AG04450 (cell line): Measurements from ENCODE around the gene BLACAT1. TPM values are rescaled to one million over a fixed set of nuclear protein-coding genes. Genes with fewer than 3 reads are reported as not detected.

ENCODE experiments used
- CTCF ChIA-PET: fragments of 300-600, 350-600 bp; formaldehyde crosslinking; extraction: SDS; loops from one replicate; lab custom pipeline; 2022; ENCODE audit warnings: antibody characterized with exemption, inconsistent platforms; lab: Charles Lee
- POLR2A ChIA-PET: fragments of 350-600 bp; formaldehyde crosslinking; extraction: SDS; loops from one replicate; lab custom pipeline; 2021; ENCODE audit warnings: antibody characterized with exemption, inconsistent platforms; lab: Yijun Ruan, JAX
- DNase-seq: peaks from one replicate; pipeline ENCODE4 v3.0.0-alpha.2; 2011; ENCODE audit warnings: low read depth, low spot score
- H3K27ac ChIP-seq: one replicate; pipeline ENCODE4 v1.5.1; 2012; ENCODE audit warnings: low read depth, low read length, control low read depth
- H3K27me3 ChIP-seq: one replicate; pipeline ENCODE4 v1.6.0; 2012; ENCODE audit warnings: low read length; ENCODE audit not compliant: control insufficient read depth, insufficient read depth
- H3K4me3 ChIP-seq: 2 replicates; pipeline ENCODE4 v1.5.1; 2011; ENCODE audit warnings: mild to moderate bottlenecking, low read depth, low read length, control low read depth
- H3K9me3 ChIP-seq: 2 replicates; pipeline ENCODE4 v1.5.1; 2012; ENCODE audit warnings: low read length; ENCODE audit not compliant: control insufficient read depth, insufficient read depth
- polyA plus RNA-seq: library from polyadenylated mRNA; depleted of rRNA; stranded (reverse); fragments of >200 nt; gene quantifications from 2 replicates; pipeline ENCODE4 v1.2.3, GENCODE V29; 2011
- TF ChIP-seq, protein P1 (sequence below): IDR thresholded peaks from 2 replicates; pipeline ENCODE4 v1.5.1; 2011; ENCODE audit warnings: low read depth, low read length, control low read depth, inconsistent platforms

The BLACAT1 gene
- polyA plus RNA-seq, 1 experiment, result 0.06 TPM

DNA sequence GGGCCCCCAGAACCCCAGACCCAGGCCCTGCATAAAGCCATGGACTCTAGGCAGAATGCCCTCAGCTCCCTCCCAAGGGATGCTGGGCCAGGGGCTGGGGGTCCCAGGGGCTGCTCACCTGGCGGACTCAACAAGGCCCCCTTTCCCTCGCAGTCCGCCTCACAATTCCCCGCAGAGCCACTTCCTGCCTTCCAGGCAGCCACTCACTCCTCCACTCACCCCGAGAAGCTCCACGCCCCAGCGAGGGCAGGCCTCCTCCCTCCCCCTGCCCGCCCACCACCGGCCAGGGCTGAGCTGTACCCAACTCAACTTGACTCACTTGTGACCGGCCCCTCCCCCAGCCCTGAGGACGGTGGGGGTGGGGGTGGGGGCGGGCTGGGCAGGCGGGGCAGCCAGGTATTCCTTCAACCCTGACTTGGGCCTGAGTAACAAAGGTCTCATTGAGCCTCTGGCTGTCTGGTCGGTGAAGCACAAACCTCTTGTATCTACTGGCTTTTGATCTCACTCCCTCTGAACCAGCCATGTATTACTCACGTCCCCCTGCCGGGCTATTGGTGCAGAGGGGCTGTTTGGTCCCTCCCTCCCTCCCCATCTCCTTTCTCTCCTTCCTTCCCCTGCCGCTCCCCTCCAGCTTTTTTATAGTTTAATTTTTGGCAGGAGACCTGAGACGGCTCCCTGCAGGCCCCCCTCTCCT, 5.9 kb downstream of the BLACAT1 start:
- ChIA-PET POLR2A (no interaction called here), CTCF (interaction anchor here (0.6 to 2.6 kb wide), 7 partner anchors 9 to 177 kb away, joined by 3 to 8 read pairs (median 4); no protein-coding TSS in a partner anchor)
- Histone ChIP-seq H3K27ac (no peak overlapping the region), H3K27me3 (peaks cover 43% of the 10 kb centered on the region), H3K9me3 (no peaks in the 10 kb centered on the region), H3K4me3 (peak overlapping the region; percentile 44)
- TF ChIP-seq, protein P1, sequence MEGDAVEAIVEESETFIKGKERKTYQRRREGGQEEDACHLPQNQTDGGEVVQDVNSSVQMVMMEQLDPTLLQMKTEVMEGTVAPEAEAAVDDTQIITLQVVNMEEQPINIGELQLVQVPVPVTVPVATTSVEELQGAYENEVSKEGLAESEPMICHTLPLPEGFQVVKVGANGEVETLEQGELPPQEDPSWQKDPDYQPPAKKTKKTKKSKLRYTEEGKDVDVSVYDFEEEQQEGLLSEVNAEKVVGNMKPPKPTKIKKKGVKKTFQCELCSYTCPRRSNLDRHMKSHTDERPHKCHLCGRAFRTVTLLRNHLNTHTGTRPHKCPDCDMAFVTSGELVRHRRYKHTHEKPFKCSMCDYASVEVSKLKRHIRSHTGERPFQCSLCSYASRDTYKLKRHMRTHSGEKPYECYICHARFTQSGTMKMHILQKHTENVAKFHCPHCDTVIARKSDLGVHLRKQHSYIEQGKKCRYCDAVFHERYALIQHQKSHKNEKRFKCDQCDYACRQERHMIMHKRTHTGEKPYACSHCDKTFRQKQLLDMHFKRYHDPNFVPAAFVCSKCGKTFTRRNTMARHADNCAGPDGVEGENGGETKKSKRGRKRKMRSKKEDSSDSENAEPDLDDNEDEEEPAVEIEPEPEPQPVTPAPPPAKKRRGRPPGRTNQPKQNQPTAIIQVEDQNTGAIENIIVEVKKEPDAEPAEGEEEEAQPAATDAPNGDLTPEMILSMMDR, result peak; percentile 9; the same call in 1 of the 2 replicates
- no peak for DNase-seq

DNA sequence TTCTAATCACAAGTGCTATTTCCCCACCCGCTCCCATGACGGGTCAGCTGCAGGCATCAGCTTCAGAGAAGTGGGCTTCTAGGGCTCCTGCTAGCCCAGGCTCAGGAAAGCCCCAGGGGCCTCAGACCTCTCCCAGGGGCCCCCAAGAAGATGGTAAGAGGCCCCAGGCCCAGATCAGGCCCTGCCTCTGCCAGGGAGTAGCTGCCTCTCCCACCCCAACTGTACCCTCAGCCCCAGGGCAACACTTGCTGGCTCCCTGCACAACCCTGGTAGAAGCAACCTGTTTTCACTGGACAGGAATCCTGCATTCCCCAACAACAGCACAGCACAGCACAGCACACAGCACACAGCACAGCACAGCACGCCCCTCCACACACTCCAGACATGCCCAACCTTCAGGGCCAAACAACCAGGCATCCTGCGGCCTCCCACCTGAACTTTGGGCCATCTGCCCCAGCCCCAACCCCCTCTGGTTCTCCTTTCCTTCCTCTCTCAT, 6.5 kb downstream of the BLACAT1 start:
- H3K9me3 ChIP-seq, result no peaks in the 10 kb centered on the region
- no peak for DNase-seq
- TF ChIP-seq, protein P1, result no peak
- ChIA-PET CTCF (interaction anchor here (0.6 to 2.6 kb wide), 7 partner anchors 8 to 176 kb away, joined by 3 to 8 read pairs (median 4); no protein-coding TSS in a partner anchor), POLR2A (no interaction called here)
- H3K4me3 ChIP-seq, result peak overlapping the region; percentile 44
- no peak overlapping the region for H3K27ac ChIP-seq
- H3K27me3 ChIP-seq, result peaks cover 38% of the 10 kb centered on the region

DNA sequence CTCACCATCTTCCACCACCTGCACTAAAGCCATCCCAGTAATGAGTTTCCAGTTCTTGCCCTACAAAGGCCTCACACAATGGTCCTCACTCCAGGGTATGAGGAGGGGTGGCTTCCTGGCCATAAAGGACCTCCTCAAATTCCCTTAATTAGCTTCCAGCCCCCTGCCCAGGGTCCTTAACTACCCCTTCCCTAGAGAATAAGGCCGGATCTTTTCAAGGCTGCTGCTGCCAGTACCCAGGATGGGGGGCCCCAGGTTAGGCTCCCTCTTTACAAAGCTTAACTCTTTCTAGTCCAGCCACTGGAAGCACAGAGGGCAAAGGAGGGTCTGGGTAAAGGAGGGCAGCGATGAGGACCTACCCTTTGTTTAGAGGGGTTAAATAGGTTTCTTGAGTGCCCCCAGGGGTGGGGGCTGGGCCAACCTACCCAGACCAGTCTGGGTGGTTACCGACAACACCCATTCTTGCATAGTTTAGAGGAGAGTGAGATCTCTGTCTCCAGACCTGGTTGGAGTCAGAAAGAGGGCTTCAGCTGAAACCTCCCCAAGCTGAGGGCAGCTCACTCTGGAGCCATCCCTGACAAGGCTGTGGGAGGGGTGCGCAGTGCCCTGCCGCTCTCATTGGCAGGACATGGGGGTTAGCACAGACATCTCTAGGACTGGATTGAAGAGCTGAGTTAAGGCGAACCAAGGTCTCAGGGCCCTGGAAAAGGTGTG, 7.1 kb downstream of the BLACAT1 start:
- Histone ChIP-seq H3K27ac (no peak overlapping the region), H3K27me3 (peaks cover 37% of the 10 kb centered on the region), H3K9me3 (no peaks in the 10 kb centered on the region), H3K4me3 (no peak overlapping the region)
- ChIA-PET POLR2A (no interaction called here), CTCF (interaction anchor here (0.7 to 2.6 kb wide), 5 partner anchors 12 to 176 kb away, joined by 3 to 8 read pairs (median 4); no protein-coding TSS in a partner anchor)
- TF ChIP-seq, protein P1, result no peak
- DNase-seq, result no peak

DNA sequence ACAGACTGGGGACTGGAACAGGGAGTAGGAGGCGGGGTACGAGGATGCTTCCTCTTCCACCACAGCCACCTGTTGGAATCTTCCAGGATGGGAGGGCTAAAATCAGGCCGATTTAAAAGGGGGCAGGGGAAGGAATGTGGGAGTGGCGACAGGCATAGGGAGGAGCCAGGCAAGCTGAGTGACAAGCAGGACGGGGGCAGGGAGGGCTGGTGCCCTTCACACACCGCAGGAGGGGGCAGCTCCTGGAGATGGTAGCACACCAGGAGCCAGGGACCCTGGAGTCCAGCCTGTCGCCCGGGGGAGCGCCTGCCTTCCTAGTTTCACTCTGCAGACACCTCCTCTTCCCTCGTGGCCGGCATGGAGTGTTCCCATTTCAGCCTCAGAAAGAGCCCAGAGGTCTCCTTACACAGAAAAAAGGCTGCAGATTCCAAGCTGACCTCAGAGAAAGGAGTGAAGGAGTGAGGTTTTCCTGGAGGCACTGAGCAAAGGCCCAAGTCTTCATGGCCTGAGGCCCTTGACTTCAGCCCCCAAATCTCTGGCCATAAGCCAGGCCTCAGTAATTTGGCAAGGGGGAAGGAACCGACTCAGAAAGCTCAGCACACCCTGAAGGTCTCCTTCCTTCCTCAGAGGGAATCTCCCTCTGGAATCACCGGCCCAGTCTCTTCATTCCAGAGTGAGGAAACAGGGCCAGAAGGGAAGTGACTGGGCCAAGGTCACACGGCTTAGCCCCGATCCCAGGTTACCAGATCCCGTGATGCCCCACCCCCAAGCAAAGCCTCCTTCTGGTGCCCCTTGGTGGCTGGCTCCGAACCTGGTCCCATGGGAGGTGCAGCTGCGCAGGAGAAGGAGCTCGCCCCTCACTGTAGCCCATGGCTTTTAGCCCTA, 8.1 kb downstream of the BLACAT1 start:
- Histone ChIP-seq H3K27ac (no peak overlapping the region), H3K9me3 (no peaks in the 10 kb centered on the region), H3K4me3 (no peak overlapping the region), H3K27me3 (peaks cover 36% of the 10 kb centered on the region)
- CTCF ChIA-PET, result interaction anchor here (0.7 to 2.6 kb wide), 4 partner anchors 11 to 94 kb away, joined by 3 to 8 read pairs (median 4); no protein-coding TSS in a partner anchor
- no peak for DNase-seq
- TF ChIP-seq, protein P1, result no peak
- POLR2A ChIA-PET, result no interaction called here
